HepG2 (cell line): ENCODE data around the gene ENO3. TPM values are rescaled to one million over a fixed set of nuclear protein-coding genes. Genes with fewer than 3 reads are reported as not detected.

ENCODE experiments used
- FOXO1 ChIP-seq: sonication (generic); formaldehyde crosslinking; IDR thresholded peaks from 2 replicates; pipeline ENCODE4 v1.4.0; 2020; ENCODE audit warnings: missing genetic modification reagents
- HNRNPUL1 ChIP-seq: fragments of 200-400 bp; formaldehyde crosslinking; IDR thresholded peaks from 2 replicates; pipeline ENCODE4 v1.6.1; 2017; ENCODE audit warnings: low read depth, mild to moderate bottlenecking, low read length, moderate library complexity
- MIER2 ChIP-seq: IDR thresholded peaks from 2 replicates; pipeline ENCODE4 v1.6.1; 2016; ENCODE audit warnings: missing biosample characterization, missing genetic modification reagents
- MXI1 ChIP-seq: IDR thresholded peaks from 3 replicates; pipeline ENCODE4 v1.6.1; 2012; ENCODE audit warnings: low read depth, low read length, inconsistent platforms, borderline replicate concordance
- ONECUT2 ChIP-seq: sonication (generic); formaldehyde crosslinking; IDR thresholded peaks from 2 replicates; pipeline ENCODE4 v1.4.0; 2020; ENCODE audit warnings: missing genetic modification reagents
- PBX2 ChIP-seq: IDR thresholded peaks from 2 replicates; pipeline ENCODE4 v1.6.1; 2016; ENCODE audit warnings: control low read depth
- POGZ ChIP-seq: sonication (generic); formaldehyde crosslinking; IDR thresholded peaks from 2 replicates; pipeline ENCODE4 v1.4.0; 2020; ENCODE audit warnings: mild to moderate bottlenecking, missing genetic modification reagents
- SKIL ChIP-seq: sonication (generic); formaldehyde crosslinking; IDR thresholded peaks from 2 replicates; pipeline ENCODE4 v1.8.0; 2022; ENCODE audit warnings: missing genetic modification reagents, mild to moderate bottlenecking, moderate library complexity, borderline replicate concordance
- ZBTB34 ChIP-seq: sonication (generic); formaldehyde crosslinking; IDR thresholded peaks from 2 replicates; pipeline ENCODE4 v1.8.0; 2022; ENCODE audit warnings: mild to moderate bottlenecking, missing genetic modification reagents
- ZFX ChIP-seq: sonication (generic); formaldehyde crosslinking; IDR thresholded peaks from 2 replicates; pipeline ENCODE4 v1.4.0; 2020; ENCODE audit warnings: mild to moderate bottlenecking, low read depth, missing genetic modification reagents, moderate library complexity
- ZNF282 ChIP-seq: fragments of 450-650 bp; IDR thresholded peaks from 2 replicates; pipeline ENCODE4 v1.6.1; 2018; ENCODE audit not compliant: partially characterized antibody
- ZNF318 ChIP-seq: sonication (generic); formaldehyde crosslinking; IDR thresholded peaks from 2 replicates; pipeline ENCODE4 v1.4.0; 2020; ENCODE audit warnings: mild to moderate bottlenecking, missing genetic modification reagents
- ZNF543 ChIP-seq: sonication (generic); formaldehyde crosslinking; IDR thresholded peaks from 2 replicates; pipeline ENCODE4 v1.4.0; 2020; ENCODE audit warnings: mild to moderate bottlenecking, missing genetic modification reagents
- ZNF576 ChIP-seq: sonication (generic); formaldehyde crosslinking; IDR thresholded peaks from 2 replicates; pipeline ENCODE4 v1.4.0; 2020; ENCODE audit warnings: mild to moderate bottlenecking, missing genetic modification reagents
- ZNF713 ChIP-seq: sonication (generic); formaldehyde crosslinking; IDR thresholded peaks from 2 replicates; pipeline ENCODE4 v1.4.0; 2020; ENCODE audit warnings: mild to moderate bottlenecking, missing genetic modification reagents
- ZSCAN9 ChIP-seq: IDR thresholded peaks from 2 replicates; pipeline ENCODE4 v1.6.1; 2016; ENCODE audit warnings: borderline replicate concordance
- polyA plus RNA-seq, 8 experiments: library from polyadenylated mRNA; depleted of rRNA in 3 of 8; stranded (reverse) in 7 of 8; unstranded in 1 of 8; fragments of >200 nt; fragmentation: Illumina TruSeq in 4 of 8; extraction: Trizol in 4 of 8; gene quantifications; 2 replicates each; pipeline versions ENCODE4 v1.2.1 to v1.2.3, GENCODE V29; 2011 to 2016; ENCODE audit warnings: low read depth in 4 of 8, missing spikeins in 1 of 8, mixed read lengths in 1 of 8; ENCODE audit not compliant: insufficient read depth in 1 of 8
- total RNA-seq, 5 experiments: library from RNA; depleted of rRNA; stranded (reverse); fragments of >200 nt; fragmentation: Illumina TruSeq; extraction: Trizol; gene quantifications; 2 replicates each; pipeline ENCODE4 v1.2.3, GENCODE V29; 2016; ENCODE audit warnings: low read depth in 1 of 5

The ENO3 gene
- total and polyA plus RNA-seq, 2 of the 13 experiments (the other 11 are each of a cell fraction or from before 2014, with no cell fraction given), result 59.8 to 69.8 TPM

- TF ChIP-seq ZNF318 (CRISPR knock-in tag) (0 out of 2 replicates have a peak, but pooled peaks have one; percentile 39), ZNF576 (CRISPR knock-in tag) (no peak), SKIL (CRISPR knock-in tag) (no peak), HNRNPUL1 (no peak), PBX2 (CRISPR knock-in tag) (no peak), ONECUT2 (CRISPR knock-in tag) (no peak), ZNF543 (no peak), ZBTB34 (CRISPR knock-in tag) (no peak), ZNF713 (CRISPR knock-in tag) (no peak), ZSCAN9 (CRISPR knock-in tag) (no peak), ZNF282 (no peak), MIER2 (CRISPR knock-in tag) (no peak), POGZ (no peak), FOXO1 (no peak), ZFX (CRISPR knock-in tag) (0 out of 2 replicates have a peak, but pooled peaks have one; percentile 16), MXI1 (no peak)
Measured at GRCh38 chr17:4980644-4981216, 29.8 kb downstream of the ENO3 start (continued).
